Measurements from ENCODE around the gene CWF19L2. TPM values are rescaled to one million over a fixed set of nuclear protein-coding genes. Genes with fewer than 3 reads are reported as not detected.
"Not testable (repeated sequence)": the region's sequence is repeated elsewhere in the genome, so short reads cannot be mapped to it uniquely, and the experiment has no call there.

Gene CWF19L2
- total RNA-seq, 2 donors from 2014 or later: 14.7 to 17.1 TPM

- intact Hi-C loops (cut with DNase I): no loop called here
- no peak for DNase-seq (ENCODE audit: low spot score)
These were observed 10.7 kb downstream of the CWF19L2 start for GRCh38 chr11:107446822-107447431.

- intact Hi-C loops (cut with DNase I): no loop called here
- no peak for DNase-seq (ENCODE audit: low spot score)
These were observed 14.9 kb downstream of the CWF19L2 start for GRCh38 chr11:107442715-107443215.

DNA sequence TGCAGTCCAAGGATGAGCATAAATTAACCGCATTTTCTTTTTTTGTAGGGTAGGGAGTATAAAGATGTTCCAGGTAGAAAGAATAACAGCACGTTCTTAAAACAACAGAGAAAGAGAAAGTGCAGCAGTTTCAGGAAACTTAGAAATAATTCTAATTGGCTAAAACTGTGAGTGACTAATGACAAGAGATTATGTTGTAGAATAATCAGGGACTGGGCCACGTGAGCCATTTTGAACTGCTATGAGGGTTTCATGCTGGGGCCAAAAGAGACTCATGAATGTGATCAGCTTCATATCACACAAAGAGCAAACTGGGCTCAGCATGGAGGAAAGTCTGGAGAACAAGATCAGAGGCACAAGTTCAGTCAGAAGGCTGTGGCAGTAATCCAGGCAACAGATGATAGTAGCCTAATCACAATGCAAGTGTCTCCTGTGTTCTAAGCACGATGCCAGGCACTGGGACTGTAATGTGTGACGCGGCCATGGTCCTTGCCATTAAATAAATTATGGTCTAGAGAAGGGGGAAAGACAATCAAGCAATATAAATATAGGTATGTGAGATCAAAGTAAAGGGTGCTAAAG is 17.9 kb downstream of the CWF19L2 start:
- intact Hi-C loops (cut with DNase I): no loop called here
- no peak for DNase-seq (ENCODE audit: low spot score)

DNA sequence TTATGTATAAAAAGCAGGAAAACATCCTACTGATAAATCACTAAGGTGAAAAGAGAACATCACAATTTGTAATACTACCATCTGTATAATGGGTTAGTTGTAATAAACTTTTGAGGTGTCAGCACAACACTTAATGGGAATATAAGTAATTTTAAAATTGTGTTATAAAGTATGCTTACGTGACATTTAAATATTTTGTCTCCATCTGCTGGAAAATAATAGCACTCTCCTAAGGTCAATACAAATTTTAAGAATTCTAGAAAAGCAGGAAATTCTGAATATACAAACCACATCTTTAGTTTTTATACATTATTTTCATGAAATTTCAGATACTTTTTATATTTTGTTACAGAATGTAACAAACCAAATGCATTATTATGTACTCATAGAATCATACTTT is 19.5 kb downstream of the CWF19L2 start:
- no peak for DNase-seq (ENCODE audit: low spot score)
- intact Hi-C loops (cut with DNase I): no loop called here

DNA sequence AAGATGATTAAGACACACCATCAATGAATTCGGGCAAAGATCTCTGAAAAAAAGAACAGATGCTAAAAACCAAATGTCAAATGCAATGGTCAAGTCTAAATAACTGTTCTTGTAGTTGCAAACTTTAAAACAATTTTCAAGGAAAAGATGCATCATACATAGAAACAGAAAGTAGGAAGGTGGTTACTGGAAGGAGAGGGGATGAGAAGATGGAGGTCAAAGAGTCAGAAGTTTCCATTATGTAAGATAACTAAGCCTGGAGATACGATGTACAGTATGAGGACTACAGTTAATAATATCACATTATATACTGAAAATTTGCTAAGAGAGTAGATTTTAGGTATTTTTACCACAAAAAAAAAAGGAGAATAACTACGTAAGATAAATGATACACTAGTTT is 27.1 kb downstream of the CWF19L2 start:
- DNase-seq (ENCODE audit: low spot score): no peak
- intact Hi-C loops (cut with DNase I): no loop called here

DNA sequence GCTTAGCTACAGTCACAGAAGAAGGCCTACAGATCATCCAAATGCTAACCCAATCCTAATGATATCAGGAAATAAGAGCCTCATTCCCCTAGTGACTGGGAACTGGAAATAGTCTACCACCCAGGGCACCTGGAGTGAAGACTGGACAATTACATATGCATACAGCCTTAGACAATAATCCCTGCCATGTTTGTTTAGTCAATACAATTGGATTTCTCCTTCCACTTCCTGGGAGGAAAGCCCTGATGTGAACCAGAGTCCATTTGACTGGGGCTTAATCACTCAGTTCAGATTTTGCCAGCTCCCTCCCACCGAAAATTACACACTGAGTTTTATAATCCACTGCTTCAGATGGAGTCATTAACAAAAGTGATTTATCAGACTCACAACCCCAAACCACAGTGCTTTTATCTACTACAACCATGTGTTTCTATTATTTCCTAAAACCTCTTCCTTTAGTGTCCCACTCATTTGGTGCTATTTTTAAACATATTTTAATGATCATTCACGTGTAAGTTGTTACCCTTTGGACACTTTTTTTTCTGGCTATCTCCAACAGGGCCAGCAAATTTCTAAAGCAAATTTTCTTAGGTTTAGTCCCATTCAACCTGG is 29.9 kb downstream of the CWF19L2 start:
- no peak for DNase-seq (ENCODE audit: low spot score)
- intact Hi-C loops (cut with DNase I): no loop called here

DNA sequence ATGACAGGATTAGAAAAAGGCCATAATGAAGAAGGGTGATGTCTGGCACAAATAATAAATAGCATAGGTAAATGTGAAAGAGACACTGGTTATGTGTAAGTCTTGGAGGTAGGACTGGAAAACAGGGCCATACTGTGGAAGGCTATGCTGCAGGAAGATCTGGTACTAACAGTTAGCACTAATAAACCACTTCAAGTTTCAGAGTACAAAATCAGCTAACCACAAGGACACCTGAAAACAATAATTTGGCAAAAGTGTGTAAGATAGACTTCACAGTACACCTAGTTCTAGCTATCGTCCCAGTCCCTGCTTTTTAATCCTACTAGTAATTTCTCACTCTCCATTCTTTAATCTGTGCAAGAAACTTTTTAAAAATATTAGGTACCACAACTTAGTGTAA is 44.3 kb downstream of the CWF19L2 start:
- DNase-seq (ENCODE audit: low spot score): no peak
- intact Hi-C loops (cut with DNase I): loop anchor here in 1 of 2 donors (2.0 kb wide), 1 partner anchor 73 kb away; no protein-coding TSS in a partner anchor

GRCh38 chr11:107408762-107409211 is 48.8 kb downstream of the CWF19L2 start:
- no peak for DNase-seq (ENCODE audit: low spot score)
- intact Hi-C loops (cut with DNase I): no loop called here

DNA sequence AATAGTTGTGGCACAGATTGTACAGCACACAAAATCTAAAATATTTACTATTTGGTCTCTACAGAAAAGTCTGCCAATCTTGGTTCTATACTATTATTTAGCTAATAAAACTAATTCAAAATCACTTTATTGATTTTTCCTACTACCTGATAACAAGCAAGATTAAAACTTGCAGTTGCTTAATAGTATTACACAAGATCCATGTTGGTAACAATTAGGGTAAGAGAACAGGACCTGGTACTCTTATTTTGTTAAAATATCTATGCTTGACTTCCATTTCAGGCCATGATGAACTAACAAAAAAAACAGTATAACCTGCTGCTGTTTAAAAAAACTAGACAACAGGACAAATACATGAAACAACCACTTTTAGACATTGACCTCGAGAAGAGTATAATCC is 52.4 kb downstream of the CWF19L2 start:
- no peak for DNase-seq (ENCODE audit: low spot score)
- intact Hi-C loops (cut with DNase I): no loop called here

GRCh38 chr11:107401131-107401530 is 56.5 kb downstream of the CWF19L2 start:
- intact Hi-C loops (cut with DNase I); DNase-seq (ENCODE audit: low spot score): not testable (repeated sequence)

GRCh38 chr11:107397357-107397756 is 60.3 kb downstream of the CWF19L2 start:
- intact Hi-C loops (cut with DNase I): no loop called here
- no peak for DNase-seq (ENCODE audit: low spot score)

GRCh38 chr11:107392611-107393010 is 65.0 kb downstream of the CWF19L2 start:
- intact Hi-C loops (cut with DNase I): no loop called here
- no peak for DNase-seq (ENCODE audit: low spot score)

DNA sequence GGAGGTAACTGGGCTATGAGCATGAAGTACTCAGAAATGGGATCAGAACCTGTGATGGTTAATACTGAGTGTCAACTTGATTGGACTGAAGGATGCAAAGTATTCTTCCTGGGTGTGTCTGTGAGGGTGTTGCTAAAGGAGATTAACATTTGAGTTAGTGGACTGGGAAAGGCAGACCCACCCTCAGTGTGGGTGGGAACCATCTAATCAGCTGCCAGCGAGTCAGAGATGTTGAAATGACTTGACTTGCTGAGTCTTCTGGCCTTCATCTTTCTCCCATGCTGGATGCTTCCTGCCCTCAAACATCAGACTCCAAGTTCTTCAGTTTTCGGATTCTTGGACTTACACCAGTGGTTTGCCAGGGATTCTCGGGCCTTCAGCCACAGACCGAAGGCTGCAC is 66.9 kb downstream of the CWF19L2 start:
- DNase-seq (ENCODE audit: low spot score); intact Hi-C loops (cut with DNase I): not testable (repeated sequence)

GRCh38 chr11:107387666-107388065 is 70.0 kb downstream of the CWF19L2 start:
- no peak for DNase-seq (ENCODE audit: low spot score)
- intact Hi-C loops (cut with DNase I): no loop called here

DNA sequence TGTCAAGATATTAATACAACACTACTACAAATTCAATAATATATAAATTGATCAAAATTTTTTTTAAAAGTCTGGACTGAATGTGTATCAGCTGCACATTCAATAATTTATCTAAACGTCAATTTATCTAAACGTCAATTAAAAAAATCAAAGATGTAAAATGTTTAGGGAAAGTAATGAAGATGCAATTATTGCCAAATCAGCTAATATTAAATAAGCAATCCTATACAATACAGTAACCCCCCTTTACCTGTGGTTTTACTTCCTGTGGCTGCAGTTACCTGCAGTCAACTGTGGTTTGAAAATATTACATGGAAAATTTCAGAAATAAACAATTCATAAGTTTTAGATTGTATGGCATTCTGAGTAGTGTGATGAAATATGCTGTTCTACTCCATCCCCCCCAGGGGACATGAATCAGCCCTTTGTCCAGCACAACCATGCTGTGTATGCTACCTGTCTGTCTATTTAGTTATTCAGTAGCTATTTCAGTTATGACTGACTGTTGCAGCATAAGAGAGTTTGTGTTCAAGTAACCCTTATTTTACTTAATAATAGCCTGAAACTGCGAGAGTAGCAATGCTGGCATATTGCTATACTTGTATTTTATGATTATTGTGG is 72.2 kb downstream of the CWF19L2 start:
- DNase-seq (ENCODE audit: low spot score): no peak
- intact Hi-C loops (cut with DNase I): no loop called here

GRCh38 chr11:107384144-107384852 is 73.3 kb downstream of the CWF19L2 start:
- intact Hi-C loops (cut with DNase I): no loop called here
- no peak for DNase-seq (ENCODE audit: low spot score)

GRCh38 chr11:107372439-107372838 is 85.2 kb downstream of the CWF19L2 start:
- no peak for DNase-seq (ENCODE audit: low spot score)
- intact Hi-C loops (cut with DNase I): no loop called here

DNA sequence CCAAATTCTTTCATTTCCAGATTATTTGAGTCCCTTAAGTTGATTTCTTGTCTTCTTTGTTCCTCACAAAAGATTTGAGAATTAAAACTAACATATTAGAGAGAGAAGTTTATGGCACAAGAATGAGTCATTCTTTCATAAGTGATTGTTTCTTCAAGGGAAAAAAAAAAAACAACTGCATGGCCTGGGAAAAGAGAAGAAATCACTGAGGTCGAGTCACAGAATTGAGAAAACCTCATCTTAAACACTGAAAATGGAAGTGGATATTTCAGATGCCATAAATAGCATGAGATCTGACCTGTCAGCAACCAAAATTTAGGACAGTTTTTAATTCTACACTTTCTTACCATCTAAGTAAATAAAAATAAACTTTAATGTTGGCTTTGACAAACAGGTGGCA is 87.2 kb downstream of the CWF19L2 start:
- no peak for DNase-seq (ENCODE audit: low spot score)
- intact Hi-C loops (cut with DNase I): no loop called here

GRCh38 chr11:107359701-107360100 is 97.9 kb downstream of the CWF19L2 start:
- intact Hi-C loops (cut with DNase I): no loop called here
- no peak for DNase-seq (ENCODE audit: low spot score)

- DNase-seq (ENCODE audit: low spot score): no peak
These were observed 99.7 kb downstream of the CWF19L2 start for GRCh38 chr11:107357877-107358276.

More at GRCh38 chr11:107357877-107358276, 99.7 kb downstream of the CWF19L2 start:
- intact Hi-C loops (cut with DNase I): no loop called here

Measured in posterior vena cava (tissue), 2 donors.